ENCODE data around the gene OBP2A.
"Not testable (repeated sequence)": the region's sequence is repeated elsewhere in the genome, so short reads cannot be mapped to it uniquely, and the experiment has no call there.

The OBP2A gene

DNA sequence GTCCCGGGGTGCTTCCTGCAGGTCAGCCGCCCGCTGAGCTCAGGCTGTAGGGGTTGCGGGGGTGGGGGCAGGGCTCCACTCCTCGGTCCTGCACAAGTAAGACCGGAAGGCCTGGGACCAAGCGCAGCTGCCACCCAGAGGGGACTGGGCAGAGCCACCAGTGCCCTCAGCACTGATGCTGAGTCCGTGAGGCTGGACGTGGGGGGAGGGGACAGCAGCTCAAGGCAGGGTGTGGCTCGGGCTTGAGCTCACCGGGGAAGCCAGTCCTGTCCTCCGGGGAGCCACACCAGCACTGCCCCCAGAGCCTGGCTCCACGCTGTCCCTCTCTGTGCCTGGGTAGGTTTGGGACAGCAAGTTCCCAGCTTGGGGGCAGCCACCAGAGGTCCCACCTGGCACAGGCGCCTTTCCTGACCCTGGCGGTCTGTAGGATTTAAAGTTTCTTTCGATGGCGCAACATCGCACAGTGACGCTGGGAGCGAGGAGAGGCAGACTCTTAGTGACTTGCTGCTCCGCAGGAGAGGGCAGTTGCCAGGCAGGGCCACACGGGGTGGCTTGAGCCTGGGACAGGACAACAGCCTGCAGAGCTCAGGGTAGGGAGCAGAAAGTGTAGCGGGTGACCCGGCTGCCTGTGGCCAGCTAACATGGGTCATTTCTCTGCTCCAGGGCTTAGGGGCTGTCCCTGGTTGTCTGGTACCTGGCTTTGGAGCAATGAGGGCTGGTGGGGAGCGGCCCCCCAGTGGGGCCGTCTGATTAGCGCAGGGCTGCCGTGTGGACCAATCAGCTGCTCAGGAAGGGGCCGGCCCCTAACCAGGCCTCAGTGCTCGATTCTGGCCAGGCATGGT is 19.0 kb upstream of the OBP2A start:
- DNase-seq (ENCODE audit: low read depth): no peak

DNA sequence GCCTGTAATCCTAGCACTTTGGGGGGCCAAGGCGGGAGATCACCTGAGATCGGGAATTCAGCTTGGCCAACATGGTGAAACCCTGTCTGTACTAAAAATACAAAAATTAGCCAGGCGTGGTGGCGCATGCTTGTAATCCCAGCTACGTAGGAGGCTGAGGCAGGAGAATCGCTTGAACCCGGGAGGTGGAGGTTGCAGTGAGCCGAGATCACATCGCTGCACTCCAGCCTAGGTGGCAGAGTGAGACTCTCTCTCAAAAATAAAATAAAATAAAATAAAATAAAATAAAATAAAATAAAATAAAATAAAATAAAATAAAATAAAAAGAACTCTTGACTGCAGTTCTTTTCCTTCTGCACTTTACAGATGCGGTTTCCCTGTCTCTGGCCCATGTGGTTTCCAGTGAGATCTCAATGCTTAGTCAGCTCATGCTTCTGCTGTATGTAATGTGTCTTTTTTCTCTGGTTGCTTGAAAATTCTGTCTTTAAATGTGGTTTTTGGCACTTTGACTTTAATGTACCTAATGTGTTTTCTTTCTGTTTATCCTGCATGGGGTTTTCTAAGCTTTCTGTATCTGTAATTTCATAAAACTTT is 17.0 kb upstream of the OBP2A start:
- DNase-seq (ENCODE audit: low read depth): not testable (repeated sequence)

DNA sequence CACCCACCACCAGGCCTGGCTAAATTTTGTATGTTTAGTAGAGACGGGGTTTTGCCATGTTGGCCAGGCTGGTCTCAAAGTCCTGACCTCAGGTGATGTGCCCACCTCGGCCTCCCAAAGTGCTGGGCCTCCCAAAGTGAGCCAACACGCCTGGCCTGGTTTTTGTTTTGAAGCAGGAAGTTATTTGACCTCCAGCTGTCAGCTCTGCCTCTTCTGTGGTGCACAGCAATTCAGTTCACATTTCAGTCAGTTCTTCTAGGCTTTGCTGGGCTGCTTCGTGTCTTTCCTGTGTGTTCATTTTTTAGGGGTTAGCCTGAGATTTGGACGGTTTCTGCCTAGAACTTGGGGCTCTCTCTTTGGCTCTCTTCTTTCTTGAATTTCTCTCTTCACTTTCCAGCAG is 15.8 kb upstream of the OBP2A start:
- no peak for DNase-seq (ENCODE audit: low read depth)

DNA sequence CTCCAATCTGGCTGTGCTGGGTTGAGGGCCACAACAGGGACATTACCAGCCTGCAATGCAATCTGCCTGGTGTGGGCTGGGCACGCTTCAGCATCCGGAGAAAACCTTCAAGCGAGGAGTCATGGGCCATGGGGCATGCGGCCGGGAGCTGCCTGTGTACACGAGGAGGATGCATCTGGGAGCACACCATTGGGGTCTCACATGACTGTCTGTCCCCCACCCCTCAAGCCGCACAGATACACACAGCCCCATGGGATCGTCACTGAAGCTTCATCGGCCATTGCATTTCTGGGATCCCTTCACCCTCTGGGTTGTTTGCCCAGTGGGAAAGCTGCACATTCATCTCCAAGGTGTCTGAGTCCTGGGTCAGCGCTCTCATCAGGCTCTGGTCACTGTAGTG is 14.8 kb upstream of the OBP2A start:
- no peak for DNase-seq (ENCODE audit: low read depth)

DNA sequence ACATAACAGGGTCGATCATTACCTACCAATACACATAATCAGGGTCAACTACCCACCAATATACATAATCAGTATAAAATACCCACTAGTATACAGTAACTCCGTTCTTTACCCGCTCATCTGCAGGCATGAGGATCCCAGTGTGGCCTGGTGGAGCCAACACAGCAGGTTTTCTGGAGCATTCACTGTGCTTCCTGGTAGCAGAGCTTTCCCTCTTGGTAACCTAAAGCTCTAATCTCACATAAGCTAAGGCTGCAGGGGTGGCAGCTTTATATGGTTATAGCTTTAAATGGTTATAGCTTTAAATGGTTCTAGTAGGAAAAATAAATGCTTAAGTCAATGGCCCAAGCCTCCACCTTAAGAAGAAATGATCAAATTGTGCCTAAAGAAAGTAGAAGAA is 12.8 kb upstream of the OBP2A start:
- no peak for DNase-seq (ENCODE audit: low read depth)

DNA sequence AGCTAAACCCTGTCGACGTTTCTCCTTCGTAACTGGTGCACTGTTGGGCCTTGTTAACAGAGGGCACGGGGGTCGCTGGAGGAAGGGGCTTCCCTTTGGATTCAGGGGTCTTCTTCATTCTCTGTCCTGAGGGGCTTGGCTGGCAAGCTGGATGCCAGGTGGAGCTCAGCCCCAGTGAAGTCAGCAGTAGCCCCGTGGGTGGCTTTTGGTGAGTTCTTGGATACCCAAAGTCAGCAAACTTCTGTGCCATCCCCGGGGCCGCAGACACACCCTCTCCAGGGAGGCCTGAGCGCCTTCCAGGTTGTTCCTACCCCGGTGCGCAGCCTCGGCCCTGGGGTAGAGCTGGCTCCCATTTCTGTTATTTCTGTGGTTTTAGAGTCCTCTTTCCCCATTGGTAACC is 12.3 kb upstream of the OBP2A start:
- DNase-seq (ENCODE audit: low read depth): no peak

DNA sequence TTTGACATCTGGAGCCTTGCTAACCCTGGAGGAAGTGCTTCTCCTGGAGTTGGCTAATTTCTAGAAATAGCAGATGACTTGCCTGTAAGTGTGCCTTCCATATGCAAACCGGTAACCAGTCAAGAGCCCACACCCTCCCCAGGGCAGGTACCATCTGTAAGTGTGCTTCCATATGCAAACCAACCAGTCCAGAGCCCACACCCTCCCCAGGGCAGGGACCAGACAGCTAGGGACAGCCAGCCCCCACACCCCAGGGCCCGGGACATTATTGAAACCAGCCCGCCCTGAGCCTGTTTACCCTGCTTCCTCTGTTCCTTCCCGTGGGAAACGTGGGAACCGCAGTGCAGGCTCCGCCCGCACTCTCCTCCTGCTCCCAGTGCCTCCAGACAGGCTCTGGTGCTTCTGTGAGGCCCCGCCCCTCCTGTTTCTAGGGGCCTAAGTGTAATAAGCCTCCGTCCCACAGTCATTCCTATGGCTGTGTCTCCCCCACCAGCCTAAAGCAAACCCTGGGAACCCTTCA is 11.7 kb upstream of the OBP2A start:
- DNase-seq (ENCODE audit: low read depth): not testable (repeated sequence)

DNA sequence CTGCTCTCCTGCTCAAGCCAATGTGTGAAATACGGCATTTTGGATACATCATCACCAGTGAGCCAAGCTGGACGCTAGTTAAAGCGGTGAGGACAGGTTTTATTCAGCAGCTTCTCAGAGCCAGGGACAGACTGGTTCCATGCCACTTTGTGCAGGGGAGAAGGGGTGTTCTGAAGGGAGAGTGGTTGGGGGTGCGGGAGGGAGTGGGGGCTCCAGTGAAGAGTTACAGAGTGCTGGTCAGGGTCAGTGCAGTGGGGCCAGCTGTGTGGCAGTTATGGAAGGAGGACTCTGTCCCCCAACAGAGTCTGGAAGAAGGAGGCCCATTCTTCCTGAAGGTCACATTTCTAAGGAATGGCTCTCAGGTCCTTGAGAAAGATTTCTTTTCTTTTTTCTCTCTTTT is 11.1 kb upstream of the OBP2A start:
- not testable (repeated sequence) for DNase-seq (ENCODE audit: low read depth)

DNA sequence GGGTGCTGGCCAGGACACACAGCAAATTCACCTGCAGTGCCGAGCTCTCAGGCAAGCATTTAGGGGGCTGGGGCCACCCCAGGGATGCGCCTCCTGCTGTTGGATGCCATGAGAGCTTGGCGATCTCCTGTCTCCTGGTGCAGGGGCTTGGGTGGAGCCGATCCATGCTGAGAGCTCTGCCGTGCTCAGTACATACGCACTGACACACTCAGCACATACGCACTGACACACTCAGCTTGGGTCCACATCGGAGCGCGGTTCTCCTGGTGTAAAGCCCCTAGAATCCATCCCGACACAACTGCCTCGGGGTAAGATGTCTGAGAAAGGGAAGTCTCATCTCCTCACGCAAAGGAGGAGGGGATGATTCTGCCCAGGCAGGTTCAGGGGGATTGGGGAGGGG is 10.3 kb upstream of the OBP2A start:
- not testable (repeated sequence) for DNase-seq (ENCODE audit: low read depth)

DNA sequence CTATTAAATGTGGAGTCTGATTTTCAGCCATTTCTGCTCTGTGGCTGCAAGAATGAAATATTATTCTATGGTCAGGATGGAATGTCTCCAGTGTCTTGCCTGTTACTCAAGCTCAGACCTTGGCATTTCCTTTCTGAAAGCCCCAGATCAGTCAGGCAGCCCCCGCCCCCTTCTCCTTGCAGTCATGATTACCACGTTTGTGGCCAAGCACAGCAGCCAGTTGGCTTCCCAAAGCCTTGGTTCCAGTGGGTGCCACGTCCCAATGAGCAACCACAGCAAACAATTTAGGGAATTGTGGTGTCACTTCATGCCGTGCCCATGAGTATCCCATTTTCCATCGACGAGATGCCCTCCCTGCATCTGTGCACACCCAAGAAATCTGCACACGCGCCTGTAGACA is 9.7 kb upstream of the OBP2A start:
- DNase-seq (ENCODE audit: low read depth): no peak

DNA sequence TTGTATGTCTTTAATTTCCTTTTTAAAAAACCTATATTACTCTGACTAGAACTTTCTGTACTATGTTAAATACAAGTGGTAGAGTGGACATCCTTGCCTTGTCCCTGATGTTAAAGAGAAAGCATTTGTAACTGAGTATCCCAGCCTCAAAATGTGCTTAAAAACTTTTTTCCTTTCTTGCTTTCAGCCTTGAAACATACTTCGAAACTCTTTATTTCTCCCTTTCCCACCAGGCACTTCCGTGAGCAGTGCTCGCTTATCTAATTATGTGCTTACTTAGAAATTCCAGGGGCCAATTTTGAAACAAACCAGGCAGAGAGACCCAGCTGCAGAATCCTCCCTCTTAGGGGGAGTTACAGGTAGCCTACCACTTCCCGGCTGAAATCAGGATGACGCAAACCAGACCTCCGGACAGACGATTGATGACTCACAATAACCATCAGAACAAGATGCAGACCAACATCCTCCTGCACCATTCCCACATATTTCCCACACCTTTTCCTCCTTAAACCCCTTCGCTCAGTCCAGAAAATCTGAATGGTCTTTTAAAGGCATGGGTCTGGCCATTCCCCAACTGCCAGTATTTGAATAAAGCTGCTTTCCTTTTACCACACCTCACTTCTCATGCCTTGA is 2.5 kb upstream of the OBP2A start:
- peak; percentile 55 for DNase-seq (ENCODE audit: low read depth)

DNA sequence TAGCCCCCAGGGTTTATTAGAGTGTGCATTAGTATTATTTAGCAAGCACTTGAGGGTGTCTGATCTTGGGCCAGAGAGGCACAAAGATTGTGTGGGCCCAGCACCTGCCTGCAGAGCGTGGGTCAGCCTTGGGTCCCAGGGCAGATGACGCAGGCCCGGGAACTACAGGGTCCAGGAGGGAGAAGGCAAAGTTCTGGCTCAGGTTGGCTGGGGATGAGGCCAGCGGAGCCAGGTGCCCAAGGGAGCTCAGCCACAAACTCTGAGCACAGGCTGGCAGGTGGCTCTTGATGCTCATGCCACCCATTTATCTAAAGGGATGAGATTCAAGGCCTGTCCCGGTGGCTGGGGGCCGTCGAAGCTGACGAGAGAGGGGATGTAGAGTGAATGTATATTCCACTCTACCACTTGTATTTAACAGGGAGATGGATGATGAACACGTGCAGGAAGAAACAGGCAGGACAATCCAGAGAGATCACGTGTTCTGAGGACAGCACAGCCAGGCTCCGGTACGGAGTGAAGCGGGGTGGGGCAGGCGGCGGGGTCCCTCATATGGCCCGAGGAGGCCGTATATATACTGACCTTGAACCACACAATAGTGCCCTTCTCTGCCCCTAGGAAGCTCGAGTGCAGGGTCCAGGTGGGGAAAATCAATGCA is 818 bp upstream of the OBP2A start:
- DNase-seq (ENCODE audit: low read depth): no peak

DNA sequence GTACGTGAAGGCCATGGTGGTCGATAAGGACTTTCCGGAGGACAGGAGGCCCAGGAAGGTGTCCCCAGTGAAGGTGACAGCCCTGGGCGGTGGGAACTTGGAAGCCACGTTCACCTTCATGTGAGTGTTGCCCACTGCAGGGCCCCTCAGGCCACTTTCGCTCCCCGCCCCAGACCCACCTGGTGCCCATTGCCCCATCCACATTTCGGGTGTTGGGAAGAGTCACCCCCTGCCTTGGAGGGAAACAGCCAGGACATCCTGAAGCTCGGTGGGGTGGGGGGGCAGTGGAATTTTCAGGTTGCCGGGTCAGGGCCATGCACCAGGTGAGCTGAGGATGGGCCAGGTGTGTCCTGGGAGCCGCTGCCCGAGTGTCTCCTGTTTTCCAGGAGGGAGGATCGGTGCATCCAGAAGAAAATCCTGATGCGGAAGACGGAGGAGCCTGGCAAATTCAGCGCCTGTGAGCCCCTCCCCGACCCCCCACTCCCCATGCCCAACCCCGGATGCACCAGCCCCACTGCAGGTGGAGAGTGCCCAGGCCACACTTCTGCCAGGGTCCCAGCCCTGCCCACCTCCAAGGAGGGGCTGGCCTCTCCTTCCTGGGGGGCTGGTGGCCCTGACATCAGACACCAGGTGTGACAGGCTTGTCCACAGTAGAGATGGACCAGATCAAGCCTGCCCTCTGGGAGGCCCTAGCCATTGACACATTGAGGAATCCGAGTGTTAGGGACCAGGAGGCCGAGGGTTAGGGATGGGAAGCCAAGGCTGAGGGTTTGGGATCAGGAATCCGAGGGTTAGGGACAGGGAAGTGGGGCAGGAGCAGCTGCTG is 1.1 kb downstream of the OBP2A start:
- not testable (repeated sequence) for DNase-seq (ENCODE audit: low read depth)

DNA sequence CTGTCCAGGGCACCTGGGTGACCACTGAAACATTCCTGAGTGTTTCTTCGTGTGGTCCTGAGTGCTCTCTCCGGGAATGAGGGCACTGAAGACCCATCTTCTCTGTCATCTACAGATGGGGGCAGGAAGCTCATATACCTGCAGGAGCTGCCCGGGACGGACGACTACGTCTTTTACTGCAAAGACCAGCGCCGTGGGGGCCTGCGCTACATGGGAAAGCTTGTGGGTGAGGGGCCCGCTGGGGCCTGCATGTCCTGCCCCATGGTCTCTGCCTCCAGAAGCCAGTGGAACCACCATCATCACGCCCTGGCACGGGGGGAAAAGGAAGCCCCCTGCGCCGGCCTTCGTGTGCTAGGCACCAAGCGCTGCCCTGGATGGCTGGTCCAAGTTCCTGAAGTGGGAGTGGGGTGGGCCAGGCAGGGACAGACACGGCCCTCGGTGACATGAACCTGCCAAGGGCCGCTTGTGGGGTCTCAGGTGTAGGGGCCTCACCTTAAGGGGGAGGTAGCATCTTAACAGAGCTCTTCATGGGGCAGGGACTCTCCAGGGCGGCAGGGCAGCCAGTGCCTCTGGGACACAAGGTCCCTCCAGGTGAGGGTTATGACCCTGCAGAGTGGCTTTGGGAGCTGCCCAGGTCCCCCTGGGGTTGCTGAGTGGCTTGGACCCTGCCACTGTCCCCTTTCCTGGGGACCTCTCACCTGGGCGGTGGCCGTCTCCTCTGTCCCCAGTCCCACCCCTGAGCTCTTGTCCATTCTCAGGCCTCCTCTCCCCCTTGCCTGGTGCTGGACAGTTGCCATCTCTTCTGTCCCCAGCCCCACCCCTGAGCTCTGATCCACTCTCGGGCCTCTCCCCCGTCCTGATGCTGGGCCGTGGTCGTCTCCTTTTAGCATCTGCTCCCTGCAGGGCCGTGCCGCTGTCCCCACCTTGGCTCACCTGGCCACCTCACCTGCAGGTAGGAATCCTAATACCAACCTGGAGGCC is 2.1 kb downstream of the OBP2A start:
- DNase-seq (ENCODE audit: low read depth): no peak

DNA sequence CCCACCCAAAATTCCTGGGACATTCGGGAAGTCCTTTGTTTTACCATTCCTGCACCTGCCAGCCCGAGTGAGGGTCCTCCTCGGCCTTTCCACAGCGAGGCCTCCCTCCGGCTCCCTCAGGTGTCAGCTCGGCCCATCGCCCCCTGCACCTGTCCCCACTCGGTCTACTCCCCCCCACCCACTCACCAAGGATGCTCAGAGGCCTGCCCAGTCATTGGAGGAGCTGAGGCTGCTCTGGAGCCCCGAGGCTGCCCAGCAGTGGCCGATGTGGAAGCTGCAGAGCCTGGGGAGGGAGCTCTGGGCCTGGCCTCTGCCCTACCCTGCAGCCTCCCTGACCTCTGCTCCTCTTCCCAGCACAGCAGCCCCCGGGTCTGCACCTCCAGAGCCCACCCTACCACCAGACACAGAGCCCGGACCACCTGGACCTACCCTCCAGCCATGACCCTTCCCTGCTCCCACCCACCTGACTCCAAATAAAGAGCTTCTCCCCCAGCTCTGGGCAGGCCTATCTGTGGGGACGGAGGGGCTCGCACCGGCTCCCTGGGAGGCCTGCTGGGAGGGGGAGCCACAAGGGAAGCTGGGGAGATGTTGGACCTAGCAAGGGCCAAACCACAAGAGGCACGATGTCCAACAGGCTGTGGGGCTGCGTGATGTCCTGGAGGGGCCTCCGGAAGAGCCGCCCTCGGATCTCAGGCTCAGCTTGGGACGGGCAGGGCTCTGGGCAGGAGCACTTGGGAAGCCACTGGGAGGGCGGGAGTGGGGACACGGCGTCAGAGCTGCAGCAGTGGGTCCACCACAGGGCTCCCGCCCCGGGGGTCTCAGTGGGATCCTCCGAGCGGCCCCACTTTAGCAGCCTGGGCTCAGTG is 3.8 kb downstream of the OBP2A start:
- DNase-seq (ENCODE audit: low read depth): not testable (repeated sequence)

DNA sequence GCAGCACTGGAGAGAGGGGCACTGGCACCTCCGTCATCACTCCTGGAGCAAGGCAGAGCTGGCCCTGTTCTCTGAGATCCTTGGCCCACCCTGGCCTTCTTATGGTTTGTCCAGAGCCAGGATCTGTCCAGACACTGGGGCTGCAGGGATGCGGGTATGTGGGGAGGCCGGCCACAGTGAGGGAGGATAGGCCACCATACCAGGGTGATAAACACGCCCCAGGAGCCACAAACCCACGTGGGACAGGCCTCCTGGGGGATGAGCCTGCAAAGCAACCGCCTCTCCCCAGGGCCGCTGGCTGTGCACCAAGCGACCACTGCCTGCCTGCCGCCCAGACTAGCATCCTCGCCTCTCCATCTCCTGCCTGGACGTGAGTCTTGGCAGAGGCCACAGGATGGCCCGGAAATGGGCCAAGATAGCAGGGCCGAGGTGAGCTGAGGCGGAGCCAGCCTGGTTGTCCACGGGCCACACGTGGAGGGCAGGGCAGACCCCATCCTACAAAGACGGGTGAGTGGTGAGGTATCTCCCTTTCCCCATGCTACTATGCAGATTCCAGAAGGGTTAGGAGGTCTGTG is 4.5 kb downstream of the OBP2A start:
- no peak for DNase-seq (ENCODE audit: low read depth)

DNA sequence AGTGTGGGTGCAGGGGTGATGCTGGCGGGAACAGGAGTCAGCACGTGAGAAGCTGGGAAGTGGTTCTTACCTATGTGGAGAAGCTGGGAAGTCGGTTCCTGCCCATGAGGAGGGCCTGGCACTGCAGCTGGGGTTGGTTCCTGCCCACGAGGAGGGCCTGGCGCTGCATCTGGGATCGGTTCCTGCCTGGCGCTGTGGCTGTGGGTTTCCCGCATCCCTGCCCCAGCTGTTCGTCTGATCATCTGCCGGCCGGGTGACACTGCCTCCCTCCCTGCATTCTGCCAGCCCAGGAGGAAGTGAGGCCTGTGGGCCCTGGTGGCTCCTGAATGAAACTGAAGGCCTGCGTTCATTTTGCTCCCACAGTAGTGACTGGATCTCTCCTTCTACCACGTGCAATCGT is 5.1 kb downstream of the OBP2A start:
- DNase-seq (ENCODE audit: low read depth): no peak

DNA sequence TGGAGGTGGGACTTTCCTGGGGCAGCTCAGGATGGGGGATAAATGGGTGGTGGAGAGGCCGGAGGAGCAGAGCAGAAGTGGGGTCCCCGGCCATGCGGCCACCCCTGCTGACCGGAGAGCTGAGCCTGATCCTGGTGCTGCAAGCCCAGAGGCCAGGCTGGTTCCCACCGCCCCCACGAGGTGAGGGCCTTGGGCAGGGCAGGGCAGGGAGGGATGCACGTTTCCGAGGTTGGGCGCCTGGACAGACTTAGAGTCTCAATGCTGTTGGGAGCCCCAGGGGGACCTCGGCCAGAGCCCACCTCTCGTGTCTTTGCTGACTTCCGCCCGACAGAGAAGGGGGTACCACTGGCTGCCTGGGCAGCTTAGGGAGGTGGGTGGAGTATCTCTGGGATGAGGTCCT is 5.5 kb downstream of the OBP2A start:
- no peak for DNase-seq (ENCODE audit: low read depth)
